ENCODE measurements around the gene SPEN.
"Not testable (repeated sequence)": the region's sequence is repeated elsewhere in the genome, so short reads cannot be mapped to it uniquely, and the experiment has no call there.

Gene SPEN

GRCh38 chr1:15892857-15893599, 45.5 kb downstream of the SPEN start:
- not testable (repeated sequence) for DNase-seq (ENCODE audit: low read depth in 3 of 3)

DNA sequence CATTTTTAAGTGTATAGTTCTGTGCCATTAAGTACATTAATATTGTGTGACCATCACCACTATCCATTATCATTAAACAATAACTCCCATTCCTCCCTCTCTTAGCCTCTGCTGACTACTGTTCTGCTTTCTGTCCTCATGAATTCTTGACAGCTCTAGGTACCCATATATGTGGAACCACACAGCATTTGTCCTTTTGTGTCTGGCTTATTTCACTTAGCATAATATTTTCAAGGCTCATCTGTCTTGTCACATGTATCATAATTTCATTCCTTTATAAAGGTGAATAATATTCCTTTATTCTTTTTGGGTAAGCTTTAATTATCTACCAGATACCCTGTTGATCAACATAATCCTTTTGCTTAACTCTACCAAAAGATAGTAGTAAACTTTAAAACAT, 47.7 kb downstream of the SPEN start:
- DNase-seq (ENCODE audit: low read depth in 3 of 3) = no peak

- DNase-seq (ENCODE audit: low read depth in 3 of 3) = not testable (repeated sequence)
These were observed 49.5 kb downstream of the SPEN start for GRCh38 chr1:15896841-15897610.

DNA sequence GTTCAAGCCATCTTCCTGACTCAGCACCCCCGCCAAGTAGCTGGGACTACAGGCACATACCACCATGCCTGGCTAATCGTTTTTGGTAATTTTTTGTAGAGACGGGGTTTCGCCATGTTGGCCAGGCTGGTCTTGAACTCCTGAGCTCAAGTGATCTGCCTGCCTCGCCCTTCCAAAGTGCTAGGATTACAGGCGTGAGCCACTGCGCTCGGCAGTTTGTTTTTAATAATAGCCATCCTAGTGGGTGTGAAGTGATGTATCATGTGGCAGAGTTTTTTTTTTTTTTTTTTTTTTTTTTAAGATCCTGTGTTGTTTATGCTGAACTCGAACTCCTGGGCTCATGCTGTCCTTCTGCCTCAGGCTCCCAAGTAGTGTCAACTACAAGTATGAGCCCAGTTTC, 51.8 kb downstream of the SPEN start:
- no peak for DNase-seq (ENCODE audit: low read depth in 3 of 3)

DNA sequence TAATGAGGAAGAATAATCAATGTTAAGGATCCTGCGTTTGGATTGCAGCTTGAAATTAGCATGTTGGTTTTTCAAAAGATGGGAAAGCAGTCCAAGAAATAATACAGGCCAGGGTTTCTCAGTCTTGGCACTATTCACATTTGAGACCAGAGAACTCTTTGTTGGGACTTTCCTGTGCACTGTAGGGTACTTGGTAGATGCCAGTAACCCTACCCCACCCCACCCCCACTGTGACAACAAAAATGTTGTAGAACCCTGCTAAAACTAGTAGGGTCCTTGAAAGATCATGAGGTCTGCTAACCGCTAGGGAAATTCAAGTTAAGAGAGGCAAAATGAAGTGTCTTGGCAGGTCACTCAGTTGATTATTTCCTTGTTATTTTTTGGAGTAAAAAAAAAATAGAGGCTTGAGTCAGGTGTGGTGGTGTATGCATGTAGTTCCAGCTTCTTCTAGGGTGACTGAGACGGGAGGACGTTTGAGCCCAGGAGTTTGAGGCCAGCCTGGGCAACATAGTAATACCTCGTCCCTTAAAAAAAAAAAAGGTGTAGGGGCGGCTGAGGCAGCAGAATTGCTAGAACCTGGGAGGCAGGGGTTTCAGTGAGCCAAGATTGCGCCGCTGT, 53.3 kb downstream of the SPEN start:
- no peak for DNase-seq (ENCODE audit: low read depth in 3 of 3)

DNA sequence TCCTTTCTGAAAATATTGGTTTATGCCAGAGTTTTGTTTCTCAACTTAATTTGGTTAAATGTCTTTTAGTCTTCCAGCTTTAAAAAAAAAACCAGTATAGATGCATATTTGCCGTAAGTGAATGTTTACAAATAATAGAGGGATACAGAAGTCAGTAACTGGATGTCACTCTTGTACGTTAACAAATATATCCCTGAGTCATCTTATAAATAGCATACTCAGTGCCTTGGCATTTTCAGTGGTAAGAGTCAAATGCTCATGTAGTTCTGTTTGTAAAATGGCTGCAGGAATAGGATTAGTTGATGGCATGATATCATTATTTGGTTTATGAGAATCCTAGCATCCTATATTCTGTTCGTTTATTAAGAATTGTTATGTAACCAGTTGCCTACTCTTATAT, 55.4 kb downstream of the SPEN start:
- DNase-seq (ENCODE audit: low read depth in 3 of 3) = no peak

DNA sequence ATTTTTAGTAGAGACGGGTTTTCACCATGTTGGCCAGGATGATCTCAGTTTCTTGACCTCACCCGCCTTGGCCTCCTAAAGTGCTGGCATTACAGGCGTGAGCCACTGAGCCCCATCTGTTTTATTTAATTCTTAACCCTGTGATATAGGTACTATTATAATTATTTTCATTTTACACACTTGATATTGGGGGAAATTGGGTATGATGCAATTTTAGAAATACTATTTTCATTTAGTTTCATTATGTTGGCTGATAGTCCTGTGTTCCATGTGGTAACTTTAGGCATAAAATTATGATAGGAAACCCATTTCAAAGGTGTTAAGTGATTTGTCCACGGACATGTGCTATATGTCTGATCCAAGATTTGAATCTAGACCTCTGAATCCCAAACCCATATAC, 61.1 kb downstream of the SPEN start:
- no peak for DNase-seq (ENCODE audit: low read depth in 3 of 3)

- DNase-seq (ENCODE audit: low read depth in 3 of 3) = no peak
These were observed 63.6 kb downstream of the SPEN start for GRCh38 chr1:15911141-15911540.

DNA sequence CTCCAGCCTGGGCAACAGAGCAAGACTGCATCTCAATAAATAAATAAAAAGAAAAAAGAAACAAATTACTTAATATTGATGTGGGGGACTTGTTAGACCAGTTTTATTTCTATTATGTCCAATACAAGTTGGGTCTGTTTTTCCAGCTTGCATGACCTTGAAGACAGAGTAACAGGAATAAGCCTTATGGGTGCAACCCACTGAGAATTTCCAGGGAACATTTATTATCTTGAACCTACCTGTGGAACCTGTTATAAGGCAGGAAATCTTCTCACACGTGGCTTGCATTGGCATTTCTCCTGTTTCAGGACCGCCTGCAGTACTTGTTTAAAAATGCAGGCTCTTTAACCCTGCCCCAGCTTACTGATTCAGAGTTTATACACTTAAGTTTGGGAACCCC, 64.4 kb downstream of the SPEN start:
- no peak for DNase-seq (ENCODE audit: low read depth in 3 of 3)

GRCh38 chr1:15913607-15914006, 66.1 kb downstream of the SPEN start:
- DNase-seq (ENCODE audit: low read depth in 3 of 3) = not testable (repeated sequence)

DNA sequence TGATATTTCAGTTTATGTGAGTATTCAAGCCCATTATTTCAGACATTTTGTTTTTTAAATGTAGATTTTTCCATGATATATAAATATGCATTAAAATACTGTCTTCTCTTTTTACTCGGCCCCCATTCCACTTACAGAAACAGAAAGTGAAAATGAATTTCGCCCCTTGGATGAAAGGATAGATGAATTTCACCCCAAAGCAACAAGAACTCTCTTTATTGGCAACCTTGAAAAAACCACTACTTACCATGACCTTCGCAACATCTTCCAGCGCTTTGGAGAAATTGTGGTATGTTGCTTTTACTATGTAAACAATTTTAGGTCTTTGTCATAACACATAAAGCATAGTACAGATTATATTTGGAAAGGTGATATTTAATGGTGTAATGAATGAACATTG, 68.5 kb downstream of the SPEN start:
- no peak for DNase-seq (ENCODE audit: low read depth in 3 of 3)

GRCh38 chr1:15916417-15916816, 68.9 kb downstream of the SPEN start:
- no peak for DNase-seq (ENCODE audit: low read depth in 3 of 3)

- no peak for DNase-seq (ENCODE audit: low read depth in 3 of 3)
These were observed 69.4 kb downstream of the SPEN start for GRCh38 chr1:15916916-15917315.

GRCh38 chr1:15918962-15919715, 71.6 kb downstream of the SPEN start:
- peak in 2 of 3 experiments; percentile 34 to 44 for DNase-seq (ENCODE audit: low read depth in 3 of 3)

- no peak for DNase-seq (ENCODE audit: low read depth in 3 of 3)
These were observed 75.7 kb downstream of the SPEN start for GRCh38 chr1:15923241-15923640.

GRCh38 chr1:15926448-15926847, 78.9 kb downstream of the SPEN start:
- DNase-seq (ENCODE audit: low read depth in 3 of 3) = not testable (repeated sequence)

- no peak for DNase-seq (ENCODE audit: low read depth in 3 of 3)
These were observed 81.8 kb downstream of the SPEN start for GRCh38 chr1:15928971-15929965.

DNA sequence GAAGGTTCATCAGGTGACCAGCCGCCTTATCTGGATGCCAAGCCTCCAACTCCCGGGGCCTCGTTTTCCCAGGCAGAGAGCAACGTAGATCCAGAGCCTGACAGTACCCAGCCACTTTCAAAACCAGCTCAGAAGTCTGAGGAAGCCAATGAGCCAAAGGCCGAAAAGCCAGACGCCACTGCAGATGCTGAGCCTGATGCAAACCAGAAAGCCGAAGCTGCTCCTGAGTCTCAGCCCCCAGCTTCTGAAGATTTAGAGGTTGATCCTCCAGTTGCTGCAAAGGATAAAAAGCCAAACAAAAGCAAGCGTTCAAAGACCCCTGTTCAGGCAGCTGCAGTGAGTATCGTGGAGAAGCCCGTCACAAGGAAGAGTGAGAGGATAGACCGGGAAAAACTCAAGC, 83.9 kb downstream of the SPEN start:
- no peak for DNase-seq (ENCODE audit: low read depth in 3 of 3)

DNA sequence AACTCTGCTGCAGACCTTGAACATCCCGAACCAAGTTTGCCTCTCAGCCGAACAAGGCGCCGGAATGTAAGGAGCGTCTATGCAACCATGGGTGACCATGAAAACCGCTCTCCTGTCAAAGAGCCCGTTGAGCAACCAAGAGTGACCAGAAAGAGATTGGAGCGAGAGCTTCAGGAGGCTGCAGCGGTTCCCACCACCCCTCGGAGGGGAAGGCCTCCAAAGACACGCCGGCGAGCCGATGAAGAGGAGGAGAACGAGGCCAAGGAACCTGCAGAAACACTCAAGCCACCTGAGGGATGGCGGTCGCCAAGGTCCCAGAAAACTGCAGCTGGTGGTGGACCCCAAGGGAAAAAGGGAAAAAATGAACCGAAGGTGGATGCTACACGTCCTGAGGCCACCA, 84.4 kb downstream of the SPEN start:
- DNase-seq (ENCODE audit: low read depth in 3 of 3) = no peak

GRCh38 chr1:15932612-15933011, 85.1 kb downstream of the SPEN start:
- DNase-seq (ENCODE audit: low read depth in 3 of 3) = no peak

- DNase-seq (ENCODE audit: low read depth in 3 of 3) = no peak
These were observed 86.2 kb downstream of the SPEN start for GRCh38 chr1:15933684-15934083.
